A549 (cell line): ENCODE results near the gene TCHP. TPM values are rescaled to one million over a fixed set of nuclear protein-coding genes. Genes with fewer than 3 reads are reported as not detected.

Experiments used
- ATAC-seq, 2 experiments: fragments of 200-7000 bp in 1 of 2; fragments of >200 bp in 1 of 2; cut with Nextera tagmentation in 1 of 2; cut with Tn5 transposase in 1 of 2; 3 replicates each; pipeline versions ENCODE4 v1.8.0 to v1.9.1; 2018 to 2020; ENCODE audit warnings: mild to moderate bottlenecking in 1 of 2, moderate library complexity in 1 of 2
- CTCF ChIA-PET: fragments of 300-600 bp; sonication (Branson Sonifier 250); formaldehyde crosslinking; extraction: SDS; loops from one replicate; lab custom pipeline; 2021; ENCODE audit warnings: antibody characterized with exemption, inconsistent platforms; lab: Yijun Ruan, JAX
- POLR2A ChIA-PET: fragments of 350-600 bp; formaldehyde crosslinking; extraction: SDS; loops from one replicate; lab custom pipeline; 2021; ENCODE audit warnings: antibody characterized with exemption, inconsistent platforms; lab: Yijun Ruan, JAX
- DNase-seq, 2 experiments: peaks; one replicate each; pipeline versions ENCODE4 v3.0.0 to v3.0.0-alpha.2; 2011 to 2016; ENCODE audit warnings: low read depth in 1 of 2, low spot score in 1 of 2
- FAIRE-seq: peaks from 2 replicates; lab custom pipeline; 2011; peaks lifted over from hg19 to GRCh38; lab: Jason Lieb, UNC
- H3K27ac ChIP-seq, 2 experiments: fragments of >200 bp; sonication (Bioruptor Twin); formaldehyde crosslinking; 3 replicates each; pipeline ENCODE4 v1.5.1; 2016 to 2017
- H3K4me1 ChIP-seq: fragments of >200 bp; sonication (Bioruptor Twin); formaldehyde crosslinking; 3 replicates; pipeline ENCODE4 v1.6.1; 2016
- H3K4me2 ChIP-seq: fragments of >200 bp; sonication (Bioruptor Twin); formaldehyde crosslinking; 3 replicates; pipeline ENCODE4 v1.6.1; 2016
- H3K4me3 ChIP-seq: fragments of >200 bp; sonication (Bioruptor Twin); formaldehyde crosslinking; 3 replicates; pipeline ENCODE4 v1.5.1; 2016
- H3K9me3 ChIP-seq: fragments of >200 bp; sonication (Bioruptor Twin); formaldehyde crosslinking; 3 replicates; pipeline ENCODE4 v1.6.1; 2016
- CBX2 ChIP-seq: fragments of 200-600 bp; sonication (generic); IDR thresholded peaks from 2 replicates; pipeline ENCODE4 v1.6.1; 2016; ENCODE audit warnings: low read depth, mild to moderate bottlenecking, borderline replicate concordance
- CTCF ChIP-seq: fragments of >200 bp; sonication (Bioruptor Twin); formaldehyde crosslinking; IDR thresholded peaks from 3 replicates; pipeline ENCODE4 v1.5.1; 2016
- EHMT2 ChIP-seq: fragments of 200-600 bp; sonication (generic); IDR thresholded peaks from 2 replicates; pipeline ENCODE4 v1.6.1; 2016; ENCODE audit warnings: antibody characterized with exemption, low read depth, mild to moderate bottlenecking, moderate library complexity
- HDAC2 ChIP-seq: fragments of 200-600 bp; sonication (generic); IDR thresholded peaks from 2 replicates; pipeline ENCODE4 v1.6.1; 2016
- HEYL ChIP-seq: fragments of 250-450 bp; sonication (Bioruptor Pico); IDR thresholded peaks from 2 replicates; pipeline ENCODE4 v1.8.0; 2021; ENCODE audit warnings: mild to moderate bottlenecking, moderate library complexity
- HOXB13 ChIP-seq: fragments of 250-450 bp; sonication (Bioruptor Pico); IDR thresholded peaks from 2 replicates; pipeline ENCODE4 v1.5.0; 2020; ENCODE audit warnings: low read depth, mild to moderate bottlenecking, moderate library complexity
- HOXB5 ChIP-seq: fragments of 250-450 bp; sonication (Bioruptor Pico); IDR thresholded peaks from 2 replicates; pipeline ENCODE4 v1.5.0; 2020; ENCODE audit warnings: mild to moderate bottlenecking, moderate library complexity
- MAX ChIP-seq: IDR thresholded peaks from 2 replicates; pipeline ENCODE4 v1.6.1; 2012
- RAD21 ChIP-seq, 2 experiments: fragments of >200 bp in 1 of 2; sonication (Bioruptor Twin) in 1 of 2; formaldehyde crosslinking in 1 of 2; IDR thresholded peaks in 1 of 2; conservative IDR thresholded peaks in 1 of 2; 2 replicates in 1 of 2; 3 replicates in 1 of 2; pipeline ENCODE4 v1.6.1; 2012 to 2018; ENCODE audit warnings: inconsistent platforms in 1 of 2
- REST ChIP-seq: fragments of 200-600 bp; sonication (generic); IDR thresholded peaks from 2 replicates; pipeline ENCODE4 v1.6.1; 2016; ENCODE audit warnings: antibody characterized with exemption, mild to moderate bottlenecking, moderate library complexity
- RFX5 ChIP-seq: fragments of 450-650 bp; IDR thresholded peaks from 2 replicates; pipeline ENCODE4 v1.7.1; 2014; ENCODE audit warnings: antibody characterized with exemption, mild to moderate bottlenecking, moderate library complexity
- RNF2 ChIP-seq: fragments of 200-600 bp; sonication (generic); IDR thresholded peaks from 2 replicates; pipeline ENCODE4 v1.6.1; 2016; ENCODE audit warnings: low read depth, mild to moderate bottlenecking, antibody characterized with exemption, moderate library complexity, borderline replicate concordance
- ZFP36 ChIP-seq: fragments of 450-650 bp; IDR thresholded peaks from 2 replicates; pipeline ENCODE4 v1.6.1; 2014; ENCODE audit warnings: borderline replicate concordance; ENCODE audit not compliant: partially characterized antibody
- ZSCAN20 ChIP-seq: fragments of 250-450 bp; sonication (Bioruptor Pico); IDR thresholded peaks from 2 replicates; pipeline ENCODE4 v1.8.0; 2022; ENCODE audit warnings: mild to moderate bottlenecking, moderate library complexity
- WGBS: methylation state at CpG from one replicate; pipeline ENCODE4 v1.1.6; 2017; ENCODE audit errors: missing lambda C conversion rate; 5-methylcytosine and 5-hydroxymethylcytosine counted together
- polyA plus RNA-seq, 4 experiments: library from polyadenylated mRNA; depleted of rRNA in 3 of 4; stranded (reverse); fragments of >200 nt; fragmentation: RNase III in 1 of 4; extraction: RNeasy Plus Mini Kit Qiagen cat#74134 plus additional on column Dnase treatment in 1 of 4; gene quantifications; 2 replicates in 3 of 4; 3 replicates in 1 of 4; pipeline ENCODE4 v1.2.3, GENCODE V29; 2011 to 2017
- TF ChIP-seq, protein P1 (sequence below): fragments of >200 bp; sonication (Bioruptor Twin); formaldehyde crosslinking; IDR thresholded peaks from 2 replicates; pipeline ENCODE4 v1.6.1; 2016
- TF ChIP-seq, protein P2 (sequence below): IDR thresholded peaks from 2 replicates; pipeline ENCODE4 v1.6.1; 2012; ENCODE audit warnings: low read depth, borderline replicate concordance
- TF ChIP-seq, protein P3 (sequence below): IDR thresholded peaks from 2 replicates; pipeline ENCODE4 v1.6.1; 2012

Gene TCHP
- polyA plus RNA-seq, 2 of the 4 experiments (the other 2 are of a cell fraction): 18.4 to 33.4 TPM

- FAIRE-seq (no peak), ATAC-seq (peak in 1 of 2 experiments; percentile 41; a peak in 3 of 6 replicates), DNase-seq (no peak)
- ChIA-PET POLR2A (no interaction called here), CTCF (interaction anchor here (1.4 to 2.4 kb wide), 2 partner anchors 18 to 26 kb away, joined by 5 to 9 read pairs; no protein-coding TSS in a partner anchor)
- no peak for TF ChIP-seq ZSCAN20
- Histone ChIP-seq H3K27ac (no peak overlapping the region), H3K4me2 (no peak overlapping the region), H3K4me3 (no peak overlapping the region), H3K9me3 (no peaks in the 10 kb centered on the region), H3K4me1 (no peaks in the 10 kb centered on the region)
- 85% methylated on average over 7 of the region's 7 CpGs for WGBS
Observed at GRCh38 chr12:109871668-109872314, 28.3 kb upstream of the TCHP start.

DNA sequence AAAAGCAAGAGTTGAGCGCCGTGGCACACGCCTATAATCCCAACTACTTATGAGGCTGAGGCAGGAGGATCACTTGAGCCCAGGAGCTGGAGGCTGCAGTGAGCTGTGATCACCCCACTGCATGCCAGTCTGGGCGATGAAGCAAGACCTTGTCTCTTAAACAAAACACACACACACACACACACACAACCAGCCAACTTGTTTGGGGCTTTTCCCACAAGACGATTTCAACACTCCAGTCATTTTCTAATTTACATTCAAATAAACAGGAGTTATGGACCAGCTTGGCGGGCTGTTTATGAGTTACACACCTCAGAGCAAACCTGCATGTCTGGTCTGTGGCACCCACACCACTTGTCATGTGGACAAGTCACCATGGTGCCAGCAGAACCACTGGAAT lies 26.4 kb upstream of the TCHP start:
- ChIA-PET CTCF (interaction anchor here (1.1 to 6.1 kb wide), 3 partner anchors 11 to 68 kb away, joined by 3 to 27 read pairs (median 12); no protein-coding TSS in a partner anchor), POLR2A (interaction anchor here (0.6 kb wide), 1 partner anchor 47 kb away, joined by 4 read pairs; no protein-coding TSS in a partner anchor)
- H3K4me3 ChIP-seq: no peak overlapping the region
- H3K4me2 ChIP-seq: no peak overlapping the region
- 0 out of 3 replicates have a peak, but pooled peaks cover 6% of the 10 kb centered on the region for H3K4me1 ChIP-seq
- H3K27ac ChIP-seq: no peak overlapping the region
- 95% methylated on average over 6 of the region's 6 CpGs for WGBS
- no peak for DNase-seq
- TF ChIP-seq HDAC2: no peak
- TF ChIP-seq ZFP36: no peak
- TF ChIP-seq CTCF: no peak
- no peak for TF ChIP-seq CBX2
- no peak for TF ChIP-seq RFX5
- TF ChIP-seq, protein P1, sequence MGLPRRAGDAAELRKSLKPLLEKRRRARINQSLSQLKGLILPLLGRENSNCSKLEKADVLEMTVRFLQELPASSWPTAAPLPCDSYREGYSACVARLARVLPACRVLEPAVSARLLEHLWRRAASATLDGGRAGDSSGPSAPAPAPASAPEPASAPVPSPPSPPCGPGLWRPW: no peak
- TF ChIP-seq HOXB5 (CRISPR knock-in tag): no peak
- no peak for TF ChIP-seq RAD21 (conservative IDR thresholded peaks at IDR 0.05 in 1 of 2, IDR thresholded peaks at IDR 0.05 in 1 of 2)
- TF ChIP-seq HEYL: no peak
- no peak for TF ChIP-seq HOXB13
- no peak for TF ChIP-seq EHMT2
- TF ChIP-seq, protein P2, sequence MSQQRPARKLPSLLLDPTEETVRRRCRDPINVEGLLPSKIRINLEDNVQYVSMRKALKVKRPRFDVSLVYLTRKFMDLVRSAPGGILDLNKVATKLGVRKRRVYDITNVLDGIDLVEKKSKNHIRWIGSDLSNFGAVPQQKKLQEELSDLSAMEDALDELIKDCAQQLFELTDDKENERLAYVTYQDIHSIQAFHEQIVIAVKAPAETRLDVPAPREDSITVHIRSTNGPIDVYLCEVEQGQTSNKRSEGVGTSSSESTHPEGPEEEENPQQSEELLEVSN: no peak
- TF ChIP-seq, protein P3, sequence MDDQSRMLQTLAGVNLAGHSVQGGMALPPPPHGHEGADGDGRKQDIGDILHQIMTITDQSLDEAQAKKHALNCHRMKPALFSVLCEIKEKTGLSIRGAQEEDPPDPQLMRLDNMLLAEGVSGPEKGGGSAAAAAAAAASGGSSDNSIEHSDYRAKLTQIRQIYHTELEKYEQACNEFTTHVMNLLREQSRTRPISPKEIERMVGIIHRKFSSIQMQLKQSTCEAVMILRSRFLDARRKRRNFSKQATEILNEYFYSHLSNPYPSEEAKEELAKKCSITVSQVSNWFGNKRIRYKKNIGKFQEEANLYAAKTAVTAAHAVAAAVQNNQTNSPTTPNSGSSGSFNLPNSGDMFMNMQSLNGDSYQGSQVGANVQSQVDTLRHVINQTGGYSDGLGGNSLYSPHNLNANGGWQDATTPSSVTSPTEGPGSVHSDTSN: no peak
- no peak for TF ChIP-seq RNF2
- TF ChIP-seq MAX: no peak
- TF ChIP-seq REST: no peak
- TF ChIP-seq, all 56 proteins: peak for 0
- H3K9me3 ChIP-seq: no peaks in the 10 kb centered on the region
- FAIRE-seq: no peak
- ATAC-seq: no peak
